GM19043 (cell line): Measurements from ENCODE around the gene FIP1L1.
"Not testable (repeated sequence)": the region's sequence is repeated elsewhere in the genome, so short reads cannot be mapped to it uniquely, and the experiment has no call there.

Experiments
- ATAC-seq: cut with Tn5 transposase; IDR thresholded peaks from one replicate; pipeline ENCODE4 v1.9.1; 2021; ENCODE audit warnings: low read depth; ENCODE audit not compliant: unreplicated experiment

FIP1L1 gene, protein sequence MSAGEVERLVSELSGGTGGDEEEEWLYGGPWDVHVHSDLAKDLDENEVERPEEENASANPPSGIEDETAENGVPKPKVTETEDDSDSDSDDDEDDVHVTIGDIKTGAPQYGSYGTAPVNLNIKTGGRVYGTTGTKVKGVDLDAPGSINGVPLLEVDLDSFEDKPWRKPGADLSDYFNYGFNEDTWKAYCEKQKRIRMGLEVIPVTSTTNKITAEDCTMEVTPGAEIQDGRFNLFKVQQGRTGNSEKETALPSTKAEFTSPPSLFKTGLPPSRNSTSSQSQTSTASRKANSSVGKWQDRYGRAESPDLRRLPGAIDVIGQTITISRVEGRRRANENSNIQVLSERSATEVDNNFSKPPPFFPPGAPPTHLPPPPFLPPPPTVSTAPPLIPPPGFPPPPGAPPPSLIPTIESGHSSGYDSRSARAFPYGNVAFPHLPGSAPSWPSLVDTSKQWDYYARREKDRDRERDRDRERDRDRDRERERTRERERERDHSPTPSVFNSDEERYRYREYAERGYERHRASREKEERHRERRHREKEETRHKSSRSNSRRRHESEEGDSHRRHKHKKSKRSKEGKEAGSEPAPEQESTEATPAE

GRCh38 chr4:53377319-53378170 is at the start of gene FIP1L1:
Gene FIP1L1, plus strand, starts transcription at chr4:53377641. Its CDS starts 198 bp downstream, at chr4:53377839.
- peak; percentile 83 for ATAC-seq

DNA sequence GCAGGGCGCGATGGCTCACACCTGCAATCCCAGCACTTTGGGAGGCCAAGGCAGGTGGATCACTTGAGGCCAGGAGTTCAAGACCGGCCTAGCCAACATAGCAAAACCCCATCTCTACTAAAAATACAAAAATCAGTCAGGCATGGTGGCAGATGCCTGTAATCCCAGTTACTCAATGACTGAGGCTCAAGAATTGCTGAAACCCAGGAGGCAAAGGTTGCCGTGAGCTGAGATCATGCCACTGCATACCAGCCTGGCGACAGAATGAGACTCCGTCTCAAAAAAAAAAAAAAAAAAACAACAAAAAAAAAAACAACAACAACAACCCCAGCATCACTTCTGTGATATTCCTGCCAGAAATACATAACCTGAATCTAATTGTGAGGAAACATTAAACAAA is 42.5 kb upstream of the FIP1L1 start:
- not testable (repeated sequence) for ATAC-seq

GRCh38 chr4:53340145-53340544 is 37.3 kb upstream of the FIP1L1 start:
- ATAC-seq, result not testable (repeated sequence)

DNA sequence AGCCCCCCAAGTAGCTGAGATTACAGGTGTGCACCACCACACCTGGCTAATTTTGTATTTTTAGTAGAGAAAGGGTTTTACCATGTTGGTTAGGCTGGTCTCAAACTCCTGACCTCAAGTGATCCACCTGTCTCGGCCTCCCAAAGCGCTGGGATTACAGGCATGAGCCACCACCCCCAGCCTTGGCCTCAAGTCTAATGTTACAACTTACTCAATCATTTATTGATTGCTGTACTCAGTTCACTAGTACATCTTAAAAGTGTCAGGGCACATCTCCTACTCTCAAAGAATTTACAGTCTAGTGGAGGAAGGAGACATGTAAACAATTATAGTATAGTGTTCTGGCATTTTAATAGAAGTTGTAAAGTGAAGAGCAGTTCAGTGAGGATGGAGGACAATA is 31.0 kb upstream of the FIP1L1 start:
- ATAC-seq, result not testable (repeated sequence)

- ATAC-seq, result no peak
Observed at GRCh38 chr4:53346920-53347852, 30.3 kb upstream of the FIP1L1 start.

GRCh38 chr4:53348046-53348445 is 29.4 kb upstream of the FIP1L1 start:
- no peak for ATAC-seq

- ATAC-seq, result no peak
Observed at GRCh38 chr4:53349091-53349491, 28.4 kb upstream of the FIP1L1 start.

DNA sequence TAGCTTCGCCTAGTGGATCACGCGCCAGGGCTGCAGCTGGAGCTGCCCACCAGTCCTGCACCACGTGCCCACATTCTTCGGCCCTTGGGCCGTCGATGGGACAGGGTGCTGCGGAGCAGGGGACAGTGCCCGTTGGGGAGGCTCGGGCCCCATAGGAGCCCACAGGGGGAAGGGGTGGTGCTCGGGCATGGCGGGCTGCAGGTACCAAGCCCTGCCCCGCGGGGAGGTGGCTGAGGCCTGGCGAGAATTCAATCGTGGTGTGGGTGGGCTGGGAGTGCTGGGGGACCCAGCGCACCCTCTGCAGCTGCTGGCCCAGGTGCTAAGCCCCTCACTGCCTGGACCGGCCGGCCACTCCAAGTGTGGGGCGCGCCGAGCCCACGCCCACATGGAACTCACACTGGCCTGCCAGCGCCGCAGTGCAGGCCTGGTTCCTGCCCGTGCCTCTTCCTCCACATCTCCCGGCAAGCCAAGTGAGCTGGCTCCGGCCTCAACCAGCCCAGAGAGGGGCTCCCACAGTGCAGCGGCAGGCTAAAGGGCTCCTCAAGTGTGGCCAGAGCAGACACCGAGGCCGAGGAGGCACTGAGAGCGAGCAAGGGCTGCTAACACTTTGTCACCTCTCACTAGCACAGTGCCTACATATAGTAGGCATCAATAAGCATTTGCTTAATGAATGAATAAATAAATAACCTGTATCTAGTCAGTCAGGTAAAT is 23.3 kb upstream of the FIP1L1 start:
- ATAC-seq, result no peak

DNA sequence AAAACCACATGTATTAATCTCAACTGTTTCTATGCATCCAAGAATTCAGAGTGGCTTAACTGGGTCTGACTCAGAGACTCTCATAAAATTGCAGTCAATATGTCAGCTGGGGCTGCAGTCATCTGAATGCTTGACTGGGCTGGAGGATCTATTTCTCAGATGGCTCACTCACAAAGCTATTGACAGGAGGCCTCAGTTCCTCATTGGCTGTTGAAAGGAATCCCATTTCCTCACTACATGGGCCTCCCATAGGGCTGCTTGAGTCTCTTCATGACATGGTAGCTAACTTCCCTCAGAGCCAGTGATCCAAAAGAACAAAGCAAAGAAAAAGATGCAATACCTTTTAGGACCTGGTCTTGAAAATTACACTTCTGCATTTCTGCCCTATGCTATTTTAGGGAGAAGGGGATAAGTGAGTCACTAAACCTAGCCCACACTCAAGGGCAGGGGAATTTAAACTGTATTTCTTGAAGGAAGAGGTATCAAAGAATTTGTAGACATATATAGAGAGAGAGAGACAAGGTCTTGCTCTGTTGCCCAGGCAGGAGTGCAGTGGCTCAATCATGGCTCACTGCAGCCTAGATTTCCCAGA is 21.4 kb upstream of the FIP1L1 start:
- ATAC-seq, result no peak

- ATAC-seq, result no peak
Observed at GRCh38 chr4:53361451-53361850, 16.0 kb upstream of the FIP1L1 start.

- ATAC-seq, result no peak
Observed at GRCh38 chr4:53362093-53362492, 15.3 kb upstream of the FIP1L1 start.

DNA sequence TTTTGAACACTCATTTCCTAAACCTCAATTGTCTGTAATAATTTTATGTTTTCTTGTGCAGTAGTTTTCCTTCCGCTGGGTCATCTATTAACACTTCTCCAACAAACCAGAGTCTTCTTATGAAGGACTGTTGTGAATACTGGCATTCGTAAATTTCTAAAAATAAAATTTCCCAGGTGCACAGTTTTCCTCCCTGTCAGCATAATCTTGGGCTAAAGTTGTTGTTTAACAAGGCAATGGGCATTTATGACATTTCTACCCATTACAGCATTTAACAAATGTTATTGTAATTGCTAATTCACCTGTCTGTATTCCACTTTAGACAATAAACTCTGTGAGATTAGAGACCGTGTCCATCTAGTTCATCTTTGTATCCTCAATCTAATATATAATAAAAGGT is 12.8 kb upstream of the FIP1L1 start:
- ATAC-seq, result no peak

GRCh38 chr4:53365121-53365485 is 12.3 kb upstream of the FIP1L1 start:
- no peak for ATAC-seq

DNA sequence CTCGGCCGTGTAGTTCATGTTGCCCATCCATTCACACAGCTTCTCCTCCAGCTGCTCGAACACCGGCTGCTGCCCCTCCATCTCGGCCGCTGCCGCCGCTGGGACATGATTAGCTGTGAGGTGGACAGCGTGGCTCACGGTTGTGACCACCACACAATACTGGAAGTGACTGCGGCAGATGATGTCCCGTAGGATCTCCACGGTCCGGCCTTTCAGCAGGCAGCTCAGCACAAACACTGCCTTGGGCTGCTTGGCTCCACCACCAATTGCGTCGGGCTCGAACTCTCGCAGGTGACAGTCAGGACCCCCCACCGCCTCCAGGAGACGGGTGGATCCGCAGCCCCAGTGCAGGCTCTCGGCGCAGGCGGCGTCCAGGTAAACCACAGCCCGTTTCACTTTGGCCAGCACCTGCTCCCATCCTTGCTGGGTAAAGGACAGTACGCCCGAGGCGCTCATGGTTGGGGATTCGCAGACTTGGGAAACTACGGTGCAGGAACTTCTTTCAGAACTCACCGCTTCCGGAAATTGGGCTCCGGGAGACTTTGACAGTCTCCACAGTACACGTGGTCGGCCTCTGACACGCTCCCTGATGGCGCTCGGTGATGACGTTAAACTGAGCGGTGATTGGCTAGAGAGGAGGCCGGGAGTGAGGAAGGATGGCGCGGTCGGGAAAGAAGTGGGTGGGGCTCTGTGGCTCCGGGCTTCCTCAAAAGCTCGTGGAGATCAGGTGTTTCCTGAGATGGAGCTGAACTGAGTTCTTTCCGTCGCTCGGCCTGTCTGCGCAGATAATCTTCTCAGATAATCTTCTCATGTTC is 11.7 kb upstream of the FIP1L1 start, which contains the start of gene SCFD2:
Gene SCFD2, minus strand, starts transcription at position 576 of the 815 bp plus-strand sequence.
- peak; percentile 96 for ATAC-seq

DNA sequence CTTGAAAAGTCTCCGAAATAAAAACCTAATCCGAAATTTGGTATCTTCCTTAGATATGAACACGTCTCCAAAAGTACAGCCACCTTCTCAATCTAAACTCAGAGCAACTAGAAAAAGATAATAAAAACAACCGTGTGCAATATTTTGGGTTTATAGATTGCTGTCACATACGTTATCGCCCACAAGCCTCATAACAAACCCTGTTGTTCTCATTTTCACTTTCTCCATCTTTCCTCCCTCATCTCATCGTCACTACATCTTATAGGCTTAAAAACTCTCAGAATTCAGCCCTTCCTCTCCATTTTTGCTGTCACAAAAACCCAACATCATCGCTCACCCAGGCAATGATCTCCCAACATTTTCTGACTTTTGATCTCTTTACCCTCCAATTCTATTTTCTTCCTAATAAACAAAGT is 11.1 kb upstream of the FIP1L1 start:
- no peak for ATAC-seq

- no peak for ATAC-seq
Observed at GRCh38 chr4:53367721-53368120, 9.7 kb upstream of the FIP1L1 start.

DNA sequence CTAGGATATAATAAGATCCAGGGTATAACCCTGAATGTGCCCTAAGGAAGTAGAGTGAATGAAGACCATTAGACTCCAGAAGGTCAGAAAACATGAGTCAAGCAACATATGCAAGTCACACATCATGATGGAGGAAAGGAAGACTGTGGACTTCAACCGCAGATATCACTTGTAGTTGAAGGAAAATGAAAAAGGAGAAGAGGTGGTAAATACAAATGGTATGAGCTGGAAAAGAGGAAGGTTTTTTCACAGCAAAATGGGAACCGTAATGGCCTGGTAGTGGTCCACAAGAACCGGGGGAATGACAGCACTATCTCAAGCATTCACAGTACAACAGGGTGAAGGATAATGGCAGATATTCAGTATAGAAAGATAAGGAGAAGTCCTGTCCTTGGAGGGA is 6.4 kb upstream of the FIP1L1 start:
- no peak for ATAC-seq

- ATAC-seq, result no peak
Observed at GRCh38 chr4:53371843-53372521, 5.5 kb upstream of the FIP1L1 start.
